Activated naive CD8-positive, alpha-beta T cell (primary cell): Measurements from ENCODE around the gene DCK.
A peak's percentile ranks its signal among the peaks of the same experiment; 100 is the strongest.

ENCODE experiments used
- H3K27ac Mint-ChIP-seq: one replicate; pipeline ENCODE4 v1.8.0; 2021; ENCODE audit warnings: mixed read lengths
- H3K27me3 Mint-ChIP-seq: one replicate; pipeline ENCODE4 v1.8.0; 2021; ENCODE audit warnings: mixed read lengths
- H3K36me3 Mint-ChIP-seq: one replicate; pipeline ENCODE4 v1.8.0; 2021; ENCODE audit warnings: mixed read lengths
- H3K4me1 Mint-ChIP-seq: one replicate; pipeline ENCODE4 v1.8.0; 2021; ENCODE audit warnings: low read depth, mixed read lengths
- H3K4me3 Mint-ChIP-seq: one replicate; pipeline ENCODE4 v1.8.0; 2021; ENCODE audit warnings: mild to moderate bottlenecking, mixed read lengths
- H3K9me3 Mint-ChIP-seq: one replicate; pipeline ENCODE4 v1.8.0; 2021; ENCODE audit warnings: low read depth, mixed read lengths

DCK gene

DNA sequence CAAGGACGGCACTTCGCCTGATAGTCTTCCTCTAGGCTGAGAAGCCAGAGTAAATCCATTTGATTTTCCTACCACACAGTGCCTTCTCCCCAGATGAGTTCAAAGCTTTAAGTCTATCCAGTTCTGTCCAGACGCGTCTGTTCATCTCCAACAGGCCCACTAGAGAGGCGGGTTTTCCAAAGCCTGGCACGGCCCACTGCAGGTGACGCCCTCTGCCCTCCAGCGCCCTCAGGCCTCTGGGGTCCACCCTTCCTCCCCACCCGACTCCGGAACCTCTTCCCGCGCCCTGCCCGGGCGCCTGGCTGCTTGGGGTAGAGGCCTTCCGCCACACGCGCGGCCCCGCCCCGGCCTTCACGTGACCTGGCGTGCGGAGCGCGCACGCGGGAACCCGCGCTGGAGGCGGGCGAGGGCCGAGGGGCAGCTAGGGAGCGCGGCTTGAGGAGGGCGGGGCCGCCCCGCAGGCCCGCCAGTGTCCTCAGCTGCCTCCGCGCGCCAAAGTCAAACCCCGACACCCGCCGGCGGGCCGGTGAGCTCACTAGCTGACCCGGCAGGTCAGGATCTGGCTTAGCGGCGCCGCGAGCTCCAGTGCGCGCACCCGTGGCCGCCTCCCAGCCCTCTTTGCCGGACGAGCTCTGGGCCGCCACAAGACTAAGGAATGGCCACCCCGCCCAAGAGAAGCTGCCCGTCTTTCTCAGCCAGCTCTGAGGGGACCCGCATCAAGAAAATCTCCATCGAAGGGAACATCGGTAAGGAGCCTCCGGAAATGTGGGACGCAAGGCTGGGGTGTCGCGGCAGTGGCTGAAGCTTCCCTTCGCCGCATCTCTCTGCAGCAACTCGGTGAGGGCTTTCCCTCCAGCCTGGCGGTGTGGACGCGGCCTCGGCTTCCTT is at the start of gene DCK:
TSS of gene DCK (plus strand) at position 469 of the 888 bp plus-strand sequence. CDS start at position 656, 187 bp downstream.
- Mint-ChIP-seq H3K27ac (peak within 1 kb of the TSS; percentile 95), H3K4me3 (peak within 1 kb of the TSS; percentile 94), H3K36me3 (peaks cover 2% of the 10 kb centered on the region), H3K27me3 (no peaks in the 10 kb centered on the region), H3K4me1 (peaks cover 51% of the 10 kb centered on the region), H3K9me3 (no peaks in the 10 kb centered on the region)

DNA sequence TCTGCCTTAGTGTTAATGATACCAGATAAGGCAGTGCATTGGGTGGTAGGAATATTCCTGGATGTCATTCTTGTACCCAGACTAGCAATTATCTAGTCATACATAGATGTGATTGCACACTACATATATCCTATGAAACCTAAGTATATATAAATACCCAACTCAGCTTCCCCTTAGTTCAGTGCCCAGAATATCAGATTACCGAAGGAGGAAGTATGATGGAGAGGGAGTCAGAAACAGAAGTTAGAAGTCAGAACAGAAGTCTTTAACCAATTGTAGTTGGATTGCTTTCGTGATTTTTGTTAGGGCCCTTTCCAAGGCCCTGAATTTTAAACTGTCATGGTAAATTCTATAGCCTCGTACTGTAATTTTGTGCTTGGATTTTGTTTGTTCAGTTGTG is 48.4 kb upstream of the DCK start:
- Mint-ChIP-seq H3K4me1 (peaks cover 18% of the 10 kb centered on the region), H3K4me3 (no peak overlapping the region), H3K9me3 (no peaks in the 10 kb centered on the region), H3K36me3 (peaks cover 13% of the 10 kb centered on the region), H3K27ac (no peak overlapping the region), H3K27me3 (no peaks in the 10 kb centered on the region)

GRCh38 chr4:70945452-70946055 is 47.9 kb upstream of the DCK start:
- Mint-ChIP-seq H3K36me3 (peaks cover 12% of the 10 kb centered on the region), H3K4me3 (no peak overlapping the region), H3K27ac (no peak overlapping the region), H3K27me3 (no peaks in the 10 kb centered on the region), H3K9me3 (no peaks in the 10 kb centered on the region), H3K4me1 (peaks cover 19% of the 10 kb centered on the region)

DNA sequence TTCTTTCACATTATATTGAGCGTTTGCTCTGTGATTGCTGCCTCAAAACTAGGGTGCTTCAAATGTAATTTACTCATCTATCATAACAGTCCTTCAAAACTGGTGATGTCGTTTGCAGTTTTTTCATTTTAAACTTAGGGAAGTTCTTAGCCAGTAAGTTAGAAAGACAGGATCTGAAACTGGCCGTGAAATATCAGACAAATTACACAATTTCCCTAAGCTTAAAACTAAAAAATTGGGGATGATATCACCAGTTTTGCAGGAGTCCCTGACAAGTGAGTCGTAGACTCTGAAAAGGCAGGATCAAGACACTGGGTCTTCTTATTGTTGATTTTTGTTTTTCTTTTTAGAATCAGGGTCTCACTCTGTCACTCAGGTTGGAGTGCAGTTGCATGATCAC is 46.5 kb upstream of the DCK start:
- Mint-ChIP-seq H3K27me3 (no peaks in the 10 kb centered on the region), H3K4me1 (peaks cover 20% of the 10 kb centered on the region), H3K36me3 (peaks cover 9% of the 10 kb centered on the region), H3K27ac (no peak overlapping the region), H3K9me3 (no peaks in the 10 kb centered on the region), H3K4me3 (no peak overlapping the region)

DNA sequence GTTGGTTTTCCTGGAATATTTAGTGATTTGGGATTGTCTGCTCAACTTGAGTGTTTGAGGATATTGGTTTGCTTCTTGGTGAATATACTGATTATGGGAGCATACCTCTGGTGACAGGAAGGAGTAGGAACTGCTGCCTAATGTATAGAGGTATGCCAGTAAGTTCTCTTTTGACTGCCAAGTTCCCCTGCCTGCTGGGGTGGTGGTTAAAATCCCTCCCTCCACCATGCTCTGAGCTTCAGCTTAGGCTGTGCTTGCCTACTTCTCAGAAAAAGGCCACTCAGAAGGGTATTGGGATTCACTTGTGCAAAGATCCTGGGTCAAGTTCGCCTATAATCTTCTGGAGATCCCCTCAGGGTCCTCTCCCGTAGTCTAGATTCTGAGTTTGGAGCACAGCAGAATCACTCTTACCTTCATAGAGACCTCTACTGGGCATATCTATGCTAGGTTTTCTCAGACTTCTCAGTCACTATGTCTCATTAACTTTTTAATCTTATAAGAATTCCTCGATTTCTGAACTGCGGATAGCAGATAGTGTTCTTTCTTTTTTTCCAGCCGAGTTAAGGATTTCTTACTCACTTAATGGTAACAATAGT is 44.7 kb upstream of the DCK start:
- Mint-ChIP-seq H3K27me3 (no peaks in the 10 kb centered on the region), H3K9me3 (no peaks in the 10 kb centered on the region), H3K4me3 (no peak overlapping the region), H3K27ac (no peak overlapping the region), H3K4me1 (peaks cover 12% of the 10 kb centered on the region), H3K36me3 (peaks cover 5% of the 10 kb centered on the region)

DNA sequence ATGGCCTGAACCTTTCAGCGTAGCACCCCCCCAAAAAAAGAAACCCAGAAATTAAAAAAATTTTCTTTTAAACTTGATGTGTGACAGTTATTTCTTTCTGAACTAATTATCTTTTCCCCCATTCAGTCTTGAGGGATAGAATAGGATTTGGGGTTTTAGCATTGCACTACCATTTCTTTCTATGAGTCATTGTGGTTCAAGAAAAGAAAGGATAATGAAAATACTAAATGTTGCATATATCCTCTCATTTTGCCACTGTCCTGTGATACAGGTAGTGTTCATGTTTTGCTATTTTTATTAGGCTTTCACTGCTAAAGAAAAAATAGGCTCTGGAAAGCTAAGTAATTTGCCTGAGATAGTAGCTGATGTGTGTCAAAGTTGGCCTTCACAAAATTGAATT is 39.4 kb upstream of the DCK start:
- peaks cover 8% of the 10 kb centered on the region for H3K4me1 Mint-ChIP-seq
- no peaks in the 10 kb centered on the region for H3K9me3 Mint-ChIP-seq
- H3K27ac Mint-ChIP-seq = no peak overlapping the region
- H3K36me3 Mint-ChIP-seq = peaks cover 3% of the 10 kb centered on the region
- H3K27me3 Mint-ChIP-seq = no peaks in the 10 kb centered on the region
- H3K4me3 Mint-ChIP-seq = no peak overlapping the region

DNA sequence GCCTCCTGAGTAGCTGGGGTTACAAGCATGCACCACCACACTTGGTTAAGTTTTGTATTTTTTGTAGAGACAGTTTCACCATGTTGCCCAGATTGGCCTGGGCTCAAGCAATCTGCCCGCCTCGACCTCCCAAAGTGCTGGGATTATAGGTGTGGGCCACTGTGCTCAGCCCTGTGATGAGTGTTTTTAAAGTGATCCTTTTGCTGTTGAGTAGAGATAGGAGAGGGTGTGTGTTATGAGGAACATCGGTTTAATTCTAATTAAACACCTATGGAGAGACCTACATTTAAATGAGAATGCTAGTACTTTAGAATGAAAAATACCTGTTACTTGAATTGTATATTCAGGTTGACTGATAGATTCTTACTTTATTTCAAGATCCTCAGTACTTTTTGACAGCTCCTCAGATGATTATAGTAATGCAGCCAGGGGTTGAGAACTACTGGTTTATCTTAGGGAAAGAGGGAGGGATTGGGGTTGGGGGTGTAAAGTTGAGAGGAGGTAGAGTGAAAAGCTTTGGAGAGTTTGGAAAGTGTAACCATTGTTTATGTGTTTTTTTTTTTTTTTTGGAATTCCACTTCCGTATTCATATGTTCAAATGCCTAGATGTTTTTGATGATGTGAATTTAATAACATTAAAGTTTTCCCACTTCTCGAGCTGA is 36.8 kb upstream of the DCK start:
- Mint-ChIP-seq H3K27me3 (no peaks in the 10 kb centered on the region), H3K36me3 (peaks cover 6% of the 10 kb centered on the region), H3K4me3 (no peak overlapping the region), H3K9me3 (no peaks in the 10 kb centered on the region), H3K27ac (no peak overlapping the region), H3K4me1 (peaks cover 4% of the 10 kb centered on the region)

DNA sequence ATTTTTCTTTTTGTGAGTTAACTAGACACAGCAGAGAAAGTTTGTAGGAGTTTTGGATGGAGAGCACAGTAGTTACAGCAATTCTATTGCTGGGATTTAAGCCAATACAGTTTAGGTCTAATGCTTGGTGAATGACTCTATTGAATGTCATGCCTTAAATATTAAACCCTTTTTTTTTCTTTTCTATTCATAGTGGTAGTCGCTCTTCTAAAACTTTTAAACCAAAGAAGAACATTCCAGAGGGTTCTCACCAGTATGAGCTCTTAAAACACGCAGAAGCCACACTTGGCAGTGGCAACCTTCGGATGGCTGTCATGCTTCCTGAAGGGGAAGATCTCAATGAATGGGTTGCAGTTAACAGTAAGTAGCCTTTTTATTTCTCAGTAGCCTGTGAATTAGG is 34.8 kb upstream of the DCK start:
- Mint-ChIP-seq H3K4me3 (no peak overlapping the region), H3K36me3 (peaks cover 6% of the 10 kb centered on the region), H3K4me1 (peaks cover 2% of the 10 kb centered on the region), H3K9me3 (no peaks in the 10 kb centered on the region), H3K27ac (no peak overlapping the region), H3K27me3 (no peaks in the 10 kb centered on the region)

DNA sequence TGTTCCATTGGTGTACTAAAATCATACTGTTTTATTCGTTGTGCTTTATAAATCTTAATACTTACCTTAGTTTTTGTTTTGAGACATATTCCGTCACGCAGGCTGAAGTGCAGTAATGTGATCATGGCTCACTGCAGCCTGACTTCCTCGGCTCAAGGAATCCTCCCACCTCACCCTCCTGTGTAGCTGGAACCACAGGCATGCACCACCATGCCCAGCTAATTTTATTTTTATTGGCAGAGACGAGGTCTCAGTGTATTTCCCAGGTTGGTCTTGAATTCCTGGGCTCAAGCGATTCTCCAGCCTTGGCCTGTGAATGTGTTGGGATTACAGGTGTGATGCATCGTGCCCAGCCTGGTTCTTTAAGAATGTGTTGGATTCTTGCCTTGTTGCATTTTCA is 24.4 kb upstream of the DCK start:
- Mint-ChIP-seq H3K36me3 (no peaks in the 10 kb centered on the region), H3K27ac (peak overlapping the region; percentile 38), H3K4me3 (no peak overlapping the region), H3K4me1 (peaks cover 14% of the 10 kb centered on the region), H3K9me3 (no peaks in the 10 kb centered on the region), H3K27me3 (no peaks in the 10 kb centered on the region)

DNA sequence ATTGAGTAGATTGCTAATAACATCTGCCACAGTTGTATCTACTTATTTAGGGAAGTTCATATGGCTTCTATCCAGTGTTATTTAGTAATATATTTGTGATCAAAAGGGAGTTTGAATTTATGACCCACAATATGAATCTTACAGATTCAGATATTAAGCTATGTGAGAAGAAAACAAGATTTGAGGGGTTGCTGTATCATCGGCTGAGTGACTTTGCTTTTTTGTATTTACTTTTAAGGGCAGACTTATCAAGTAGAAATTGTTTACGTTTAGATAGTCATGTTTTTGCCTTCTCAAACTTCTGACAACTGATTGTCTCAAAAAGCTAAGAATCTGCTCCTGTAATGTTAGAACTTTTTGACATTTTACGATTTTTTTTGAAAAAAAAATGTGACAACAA is 17.2 kb upstream of the DCK start:
- Mint-ChIP-seq H3K27me3 (no peaks in the 10 kb centered on the region), H3K9me3 (no peaks in the 10 kb centered on the region), H3K36me3 (peaks cover 8% of the 10 kb centered on the region), H3K4me1 (peaks cover 4% of the 10 kb centered on the region), H3K27ac (no peak overlapping the region), H3K4me3 (no peak overlapping the region)

DNA sequence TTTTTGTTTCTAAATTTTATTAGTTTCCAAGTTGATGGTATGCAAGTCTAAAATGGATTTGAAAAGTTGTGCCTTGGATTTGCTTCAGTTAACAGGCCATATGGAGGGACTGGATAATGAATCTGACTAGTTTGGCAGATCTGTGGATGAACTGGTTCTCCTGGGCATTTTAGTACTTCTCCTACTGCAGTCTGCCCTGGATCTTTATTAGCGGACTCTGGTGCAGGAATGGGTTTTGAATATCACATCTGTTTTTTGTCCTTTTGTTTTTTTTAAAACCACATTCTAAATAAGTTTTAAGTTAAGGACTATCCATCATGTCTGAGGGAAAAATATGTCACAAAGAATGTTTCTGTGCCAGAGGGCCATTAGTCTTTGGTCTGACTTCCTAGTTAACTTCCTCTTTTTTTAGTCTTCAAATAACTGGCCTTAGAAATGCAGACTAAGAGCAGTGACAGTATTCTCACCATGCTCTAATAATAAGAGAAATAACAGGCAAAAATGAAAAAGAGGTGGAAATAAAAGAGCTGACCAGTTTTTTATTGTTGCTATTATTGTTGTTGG is 13.9 kb upstream of the DCK start:
- Mint-ChIP-seq H3K27me3 (no peaks in the 10 kb centered on the region), H3K4me1 (no peaks in the 10 kb centered on the region), H3K36me3 (peaks cover 5% of the 10 kb centered on the region), H3K27ac (no peak overlapping the region), H3K9me3 (no peaks in the 10 kb centered on the region), H3K4me3 (no peak overlapping the region)

- Mint-ChIP-seq H3K27ac (no peak overlapping the region), H3K36me3 (peaks cover 5% of the 10 kb centered on the region), H3K4me3 (no peak overlapping the region), H3K4me1 (no peaks in the 10 kb centered on the region), H3K27me3 (no peaks in the 10 kb centered on the region), H3K9me3 (no peaks in the 10 kb centered on the region)
These were observed 13.3 kb upstream of the DCK start for GRCh38 chr4:70980196-70980595.

DNA sequence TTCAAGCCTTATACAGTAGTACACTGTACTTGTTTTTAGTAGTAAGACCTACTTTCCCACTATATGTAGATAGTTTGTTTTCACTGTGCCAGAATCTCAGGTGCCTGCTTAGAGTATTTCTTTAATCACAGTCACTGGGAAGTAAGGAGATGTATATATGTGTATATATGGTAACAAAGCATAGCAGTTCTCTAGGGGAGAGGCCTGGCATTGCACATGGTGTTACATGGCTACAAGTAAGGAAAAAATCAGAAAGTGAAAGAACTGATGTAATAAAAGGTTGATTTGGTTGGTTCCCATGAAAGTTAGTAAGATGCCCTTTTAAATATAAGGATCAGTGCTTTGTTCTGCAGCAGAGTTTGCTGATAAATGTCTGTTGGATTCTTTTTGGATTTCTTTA is 9.3 kb upstream of the DCK start:
- Mint-ChIP-seq H3K27ac (no peak overlapping the region), H3K36me3 (peaks cover 2% of the 10 kb centered on the region), H3K9me3 (no peaks in the 10 kb centered on the region), H3K4me1 (no peaks in the 10 kb centered on the region), H3K27me3 (no peaks in the 10 kb centered on the region), H3K4me3 (no peak overlapping the region)

GRCh38 chr4:70984589-70984988 is 8.9 kb upstream of the DCK start:
- Mint-ChIP-seq H3K27ac (no peak overlapping the region), H3K36me3 (peaks cover 2% of the 10 kb centered on the region), H3K4me3 (no peak overlapping the region), H3K4me1 (no peaks in the 10 kb centered on the region), H3K9me3 (no peaks in the 10 kb centered on the region), H3K27me3 (no peaks in the 10 kb centered on the region)

GRCh38 chr4:70991596-70991995 is 1.9 kb upstream of the DCK start:
- Mint-ChIP-seq H3K27ac (no peak overlapping the region), H3K4me3 (no peak overlapping the region), H3K36me3 (peaks cover 2% of the 10 kb centered on the region), H3K4me1 (peaks cover 34% of the 10 kb centered on the region), H3K27me3 (no peaks in the 10 kb centered on the region), H3K9me3 (no peaks in the 10 kb centered on the region)
